Measurements from ENCODE around the gene RNF144B. TPM values are rescaled to one million over a fixed set of nuclear protein-coding genes. Genes with fewer than 3 reads are reported as not detected.
"Not testable (repeated sequence)": the region's sequence is repeated elsewhere in the genome, so short reads cannot be mapped to it uniquely, and the experiment has no call there.

The RNF144B gene
- total RNA-seq, 1 donor from 2014 or later: 141 TPM

- peaks cover 13% of the 10 kb centered on the region for H3K36me3 ChIP-seq (ENCODE audit: control insufficient read depth, insufficient read depth, low read length)
- peak; percentile 58 for FAIRE-seq
These were observed 13.8 kb downstream of the RNF144B start for GRCh38 chr6:18400831-18401446.

DNA sequence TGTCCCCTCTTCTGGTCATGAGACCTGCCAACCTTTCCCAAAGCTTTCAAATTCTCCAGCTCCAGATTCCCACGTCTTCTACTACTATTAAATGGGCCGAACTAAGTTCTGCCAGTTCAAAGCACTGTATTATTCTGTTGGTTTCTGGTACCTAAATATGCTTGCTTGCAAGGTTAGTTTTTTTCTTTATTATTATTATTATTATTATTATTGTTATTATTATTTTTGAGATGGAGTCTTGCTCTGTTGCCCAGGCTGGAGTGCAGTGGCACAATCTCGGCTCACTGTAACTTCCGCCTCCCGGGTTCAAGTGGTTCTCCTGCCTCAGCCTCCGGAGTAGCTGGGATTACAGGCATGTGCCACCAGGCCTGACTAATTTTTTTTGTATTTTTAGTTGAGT lies 17.8 kb downstream of the RNF144B start:
- peaks cover 12% of the 10 kb centered on the region for H3K36me3 ChIP-seq (ENCODE audit: control insufficient read depth, insufficient read depth, low read length)
- H3K4me3 ChIP-seq (ENCODE audit: low read depth, low read length); H3K27me3 ChIP-seq (ENCODE audit: control insufficient read depth, insufficient read depth, low read length); DNase-seq (ENCODE audit: low read depth); FAIRE-seq: not testable (repeated sequence)

More at GRCh38 chr6:18400831-18401446, 13.8 kb downstream of the RNF144B start:
- TF ChIP-seq, protein P1, sequence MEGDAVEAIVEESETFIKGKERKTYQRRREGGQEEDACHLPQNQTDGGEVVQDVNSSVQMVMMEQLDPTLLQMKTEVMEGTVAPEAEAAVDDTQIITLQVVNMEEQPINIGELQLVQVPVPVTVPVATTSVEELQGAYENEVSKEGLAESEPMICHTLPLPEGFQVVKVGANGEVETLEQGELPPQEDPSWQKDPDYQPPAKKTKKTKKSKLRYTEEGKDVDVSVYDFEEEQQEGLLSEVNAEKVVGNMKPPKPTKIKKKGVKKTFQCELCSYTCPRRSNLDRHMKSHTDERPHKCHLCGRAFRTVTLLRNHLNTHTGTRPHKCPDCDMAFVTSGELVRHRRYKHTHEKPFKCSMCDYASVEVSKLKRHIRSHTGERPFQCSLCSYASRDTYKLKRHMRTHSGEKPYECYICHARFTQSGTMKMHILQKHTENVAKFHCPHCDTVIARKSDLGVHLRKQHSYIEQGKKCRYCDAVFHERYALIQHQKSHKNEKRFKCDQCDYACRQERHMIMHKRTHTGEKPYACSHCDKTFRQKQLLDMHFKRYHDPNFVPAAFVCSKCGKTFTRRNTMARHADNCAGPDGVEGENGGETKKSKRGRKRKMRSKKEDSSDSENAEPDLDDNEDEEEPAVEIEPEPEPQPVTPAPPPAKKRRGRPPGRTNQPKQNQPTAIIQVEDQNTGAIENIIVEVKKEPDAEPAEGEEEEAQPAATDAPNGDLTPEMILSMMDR (IDR thresholded peaks at IDR 0.05; ENCODE audit: insufficient read depth, low read length, severe bottlenecking): no peak
- DNase-seq (ENCODE audit: low read depth): no peak
- H3K27me3 ChIP-seq (ENCODE audit: control insufficient read depth, insufficient read depth, low read length): no peaks in the 10 kb centered on the region
- H3K4me3 ChIP-seq (ENCODE audit: low read depth, low read length): no peak overlapping the region

DNA sequence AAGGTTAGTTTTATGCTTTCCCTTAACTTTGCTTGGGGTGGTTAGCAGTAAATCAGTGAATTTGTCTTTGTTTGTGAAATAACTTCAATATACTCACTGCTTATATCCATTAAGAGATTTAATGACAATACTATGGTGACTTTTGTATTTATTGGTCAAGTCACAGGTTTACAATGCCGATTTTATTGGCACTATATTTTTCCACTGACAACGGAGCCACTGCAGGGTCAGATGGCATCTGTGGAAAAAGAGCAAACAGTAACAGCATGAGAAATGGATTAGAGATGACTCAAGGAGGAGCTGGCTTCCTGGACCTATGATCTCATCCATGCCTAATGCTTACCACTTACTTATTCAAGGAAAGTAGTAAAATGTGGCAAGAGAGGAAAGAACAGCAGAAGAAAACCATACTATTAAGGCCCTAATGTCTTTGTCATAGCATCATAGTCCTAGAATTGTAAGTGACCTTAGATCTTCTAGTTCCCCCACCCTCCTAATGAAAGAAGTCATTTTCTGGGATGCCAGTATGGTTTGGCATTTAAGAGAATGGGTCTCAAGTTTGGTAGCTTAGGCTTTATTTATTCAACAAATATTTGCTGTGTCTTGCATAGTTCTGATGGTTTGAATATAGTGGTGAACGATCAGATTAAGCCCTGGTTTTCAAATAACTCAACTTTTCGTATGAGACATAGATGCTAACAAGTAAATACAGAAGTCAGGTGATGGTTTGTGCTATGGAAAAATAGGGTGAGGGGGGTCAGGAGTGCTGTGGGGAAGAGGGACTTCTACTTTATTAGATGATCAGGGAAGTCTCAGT lies 18.5 kb downstream of the RNF144B start:
- no peak for FAIRE-seq

GRCh38 chr6:18406955-18407749 lies 20.0 kb downstream of the RNF144B start:
- Histone ChIP-seq H3K27me3 (ENCODE audit: control insufficient read depth, insufficient read depth, low read length) (no peaks in the 10 kb centered on the region), H3K36me3 (ENCODE audit: control insufficient read depth, insufficient read depth, low read length) (peaks cover 11% of the 10 kb centered on the region), H3K4me3 (ENCODE audit: low read depth, low read length) (no peak overlapping the region)
- FAIRE-seq: no peak
- no peak for DNase-seq (ENCODE audit: low read depth)
- TF ChIP-seq, protein P1 (IDR thresholded peaks at IDR 0.05; ENCODE audit: insufficient read depth, low read length, severe bottlenecking): no peak

More for the DNA sequence above, 18.5 kb downstream of the RNF144B start:
- Histone ChIP-seq H3K4me3 (ENCODE audit: low read depth, low read length) (no peak overlapping the region), H3K27me3 (ENCODE audit: control insufficient read depth, insufficient read depth, low read length) (no peaks in the 10 kb centered on the region), H3K36me3 (ENCODE audit: control insufficient read depth, insufficient read depth, low read length) (peaks cover 12% of the 10 kb centered on the region)
- peak; percentile 94 for DNase-seq (ENCODE audit: low read depth)
- TF ChIP-seq, protein P1 (IDR thresholded peaks at IDR 0.05; ENCODE audit: insufficient read depth, low read length, severe bottlenecking): no peak

DNA sequence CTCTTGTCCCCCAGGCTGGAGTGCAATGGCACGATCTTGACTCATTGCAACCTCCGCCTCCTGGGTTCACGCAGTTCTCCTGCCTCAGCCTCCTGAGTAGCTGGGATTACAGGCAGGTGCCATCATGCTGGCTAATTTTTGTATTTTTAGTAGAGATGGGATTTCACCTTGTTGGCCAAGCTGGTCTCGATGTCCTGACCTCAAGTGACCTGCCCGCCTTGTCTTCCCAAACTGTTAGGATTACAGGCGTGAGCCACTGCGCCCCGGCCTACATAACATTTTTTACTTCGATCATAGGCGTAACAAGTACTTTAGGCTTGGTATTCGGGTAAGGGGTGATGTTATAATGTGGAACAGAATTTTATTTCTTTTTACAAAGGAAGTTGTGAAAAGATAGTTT lies 22.5 kb downstream of the RNF144B start:
- DNase-seq (ENCODE audit: low read depth); FAIRE-seq; H3K27me3 ChIP-seq (ENCODE audit: control insufficient read depth, insufficient read depth, low read length); H3K36me3 ChIP-seq (ENCODE audit: control insufficient read depth, insufficient read depth, low read length); H3K4me3 ChIP-seq (ENCODE audit: low read depth, low read length): not testable (repeated sequence)

DNA sequence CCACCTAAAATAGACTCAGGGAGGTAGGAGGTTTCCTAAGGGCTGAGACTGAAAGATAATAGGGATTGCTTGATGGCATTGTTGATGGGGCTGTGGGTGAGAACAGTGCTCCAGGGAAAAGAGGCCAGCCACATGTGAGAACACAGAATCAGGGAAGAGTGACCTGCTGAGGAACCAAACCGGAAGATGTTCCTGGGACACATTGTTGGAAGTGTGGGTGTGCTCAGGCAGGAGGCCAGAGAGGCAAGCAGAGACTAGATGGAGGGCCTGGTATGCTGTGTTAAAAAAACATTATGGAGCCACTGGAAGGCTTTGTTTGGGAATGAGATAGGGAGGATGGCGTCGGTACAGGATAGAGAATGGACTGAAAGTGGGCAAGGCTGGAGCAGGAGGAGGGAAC lies 23.3 kb downstream of the RNF144B start:
- H3K4me3 ChIP-seq (ENCODE audit: low read depth, low read length): no peak overlapping the region
- FAIRE-seq (no peak), DNase-seq (ENCODE audit: low read depth) (peak; percentile 85)
- peaks cover 8% of the 10 kb centered on the region for H3K36me3 ChIP-seq (ENCODE audit: control insufficient read depth, insufficient read depth, low read length)
- TF ChIP-seq, protein P1 (IDR thresholded peaks at IDR 0.05; ENCODE audit: insufficient read depth, low read length, severe bottlenecking): no peak
- H3K27me3 ChIP-seq (ENCODE audit: control insufficient read depth, insufficient read depth, low read length): no peaks in the 10 kb centered on the region

All from bronchial epithelial cell (primary cell).